ENCODE data around the gene PPP3R1.
A peak's percentile ranks its signal among the peaks of the same experiment; 100 is the strongest.

The PPP3R1 gene

GRCh38 chr2:68256093-68256450, 3.7 kb upstream of the PPP3R1 start:
- TF ChIP-seq, protein P1, sequence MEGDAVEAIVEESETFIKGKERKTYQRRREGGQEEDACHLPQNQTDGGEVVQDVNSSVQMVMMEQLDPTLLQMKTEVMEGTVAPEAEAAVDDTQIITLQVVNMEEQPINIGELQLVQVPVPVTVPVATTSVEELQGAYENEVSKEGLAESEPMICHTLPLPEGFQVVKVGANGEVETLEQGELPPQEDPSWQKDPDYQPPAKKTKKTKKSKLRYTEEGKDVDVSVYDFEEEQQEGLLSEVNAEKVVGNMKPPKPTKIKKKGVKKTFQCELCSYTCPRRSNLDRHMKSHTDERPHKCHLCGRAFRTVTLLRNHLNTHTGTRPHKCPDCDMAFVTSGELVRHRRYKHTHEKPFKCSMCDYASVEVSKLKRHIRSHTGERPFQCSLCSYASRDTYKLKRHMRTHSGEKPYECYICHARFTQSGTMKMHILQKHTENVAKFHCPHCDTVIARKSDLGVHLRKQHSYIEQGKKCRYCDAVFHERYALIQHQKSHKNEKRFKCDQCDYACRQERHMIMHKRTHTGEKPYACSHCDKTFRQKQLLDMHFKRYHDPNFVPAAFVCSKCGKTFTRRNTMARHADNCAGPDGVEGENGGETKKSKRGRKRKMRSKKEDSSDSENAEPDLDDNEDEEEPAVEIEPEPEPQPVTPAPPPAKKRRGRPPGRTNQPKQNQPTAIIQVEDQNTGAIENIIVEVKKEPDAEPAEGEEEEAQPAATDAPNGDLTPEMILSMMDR (IDR thresholded peaks at IDR 0.05; ENCODE audit: unreplicated experiment in 3 of 3): no peak
- Mint-ChIP-seq H3K36me3 (ENCODE audit: low read depth) (no peaks in the 10 kb centered on the region), H3K27me3 (ENCODE audit: low read depth) (no peaks in the 10 kb centered on the region), H3K27ac (no peak overlapping the region), H3K4me3 (peak overlapping the region in 1 of 3 experiments; percentile 53), H3K9me3 (no peaks in the 10 kb centered on the region), H3K4me1 (peaks cover 10% of the 10 kb centered on the region)

DNA sequence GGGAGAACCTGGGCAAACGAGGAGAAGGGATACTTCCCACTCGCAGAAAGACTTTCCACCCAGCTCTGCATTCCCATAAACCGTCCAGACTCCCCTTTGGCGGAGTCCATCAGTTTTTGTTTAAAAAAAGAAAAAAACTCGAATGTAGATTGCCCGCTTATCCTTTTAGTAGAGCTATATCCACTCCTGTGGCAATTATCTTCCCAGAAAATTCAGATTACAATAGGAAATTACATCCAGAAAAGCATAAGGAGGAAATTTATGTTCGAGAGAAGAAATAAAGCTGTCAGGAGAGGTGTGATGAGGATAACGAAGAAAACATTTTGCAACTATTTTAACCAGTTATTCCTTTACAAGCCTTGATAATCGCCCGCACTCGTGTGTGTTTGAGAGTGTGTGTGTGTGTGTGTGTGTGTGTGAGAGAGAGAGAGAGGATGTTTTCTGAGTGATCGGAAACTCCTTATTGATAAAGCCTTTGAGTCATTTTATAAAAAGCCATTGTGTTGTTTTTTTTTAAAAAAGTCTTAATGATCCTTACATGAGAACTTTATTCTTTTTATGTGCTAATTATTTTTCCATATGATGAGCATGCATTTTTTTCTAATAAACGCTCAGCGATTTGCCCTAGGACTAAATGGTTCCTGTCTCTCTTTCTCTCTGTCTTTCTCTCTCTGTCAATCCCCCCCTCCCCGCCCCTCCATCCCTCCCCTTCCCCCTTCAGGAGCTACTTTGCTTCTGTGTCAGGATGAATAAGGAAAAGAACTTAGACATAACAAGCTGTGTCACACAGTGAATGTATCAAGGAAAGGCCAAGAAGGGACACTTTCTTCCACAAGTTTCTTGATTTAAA, 1.1 kb upstream of the PPP3R1 start:
- peaks cover 23% of the 10 kb centered on the region for H3K4me1 Mint-ChIP-seq
- TF ChIP-seq, protein P1 (IDR thresholded peaks at IDR 0.05; ENCODE audit: unreplicated experiment in 3 of 3): no peak
- no peaks in the 10 kb centered on the region for H3K9me3 Mint-ChIP-seq
- H3K27me3 Mint-ChIP-seq (ENCODE audit: low read depth): no peaks in the 10 kb centered on the region
- peak overlapping the region; percentile 91 to 98 (median 96) for H3K4me3 Mint-ChIP-seq
- H3K36me3 Mint-ChIP-seq (ENCODE audit: low read depth): no peaks in the 10 kb centered on the region
- peak overlapping the region; percentile 87 to 99 (median 99) for H3K27ac Mint-ChIP-seq

DNA sequence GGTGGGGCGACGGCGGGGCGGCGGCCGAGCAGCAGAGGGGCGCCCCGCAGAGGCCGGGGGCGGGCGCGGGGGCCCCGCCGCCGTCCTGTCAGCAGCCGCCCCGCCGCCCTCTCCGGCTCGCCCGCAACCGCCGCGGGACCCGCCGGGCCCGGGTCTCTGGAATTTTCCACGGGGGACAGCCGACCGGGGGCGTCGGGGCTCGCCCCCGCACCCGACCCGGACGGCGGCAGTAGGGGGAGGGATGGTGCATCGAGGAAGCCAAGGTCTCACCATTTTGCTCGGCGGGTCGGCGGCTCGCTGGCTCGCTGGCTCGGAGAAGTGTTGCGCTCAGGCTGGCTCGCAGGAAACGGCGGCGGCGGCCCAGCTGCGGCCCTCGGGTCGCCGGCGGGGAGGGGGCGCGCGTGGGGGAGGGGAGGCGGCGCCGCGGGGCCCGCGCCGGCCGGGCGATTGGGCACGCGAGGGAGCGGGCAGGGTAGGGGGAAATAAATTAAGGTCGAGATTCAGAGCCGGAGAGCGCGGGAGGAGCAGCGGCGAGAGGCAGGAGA, 405 bp downstream of the PPP3R1 start:
- no peaks in the 10 kb centered on the region for H3K27me3 Mint-ChIP-seq (ENCODE audit: low read depth)
- peaks cover 23% of the 10 kb centered on the region for H3K4me1 Mint-ChIP-seq
- peak overlapping the region; percentile 89 to 98 (median 96) for H3K4me3 Mint-ChIP-seq
- no peaks in the 10 kb centered on the region for H3K36me3 Mint-ChIP-seq (ENCODE audit: low read depth)
- TF ChIP-seq, protein P1 (IDR thresholded peaks at IDR 0.05; ENCODE audit: unreplicated experiment in 3 of 3): no peak
- peak overlapping the region; percentile 93 to 99 (median 99) for H3K27ac Mint-ChIP-seq
- no peaks in the 10 kb centered on the region for H3K9me3 Mint-ChIP-seq

DNA sequence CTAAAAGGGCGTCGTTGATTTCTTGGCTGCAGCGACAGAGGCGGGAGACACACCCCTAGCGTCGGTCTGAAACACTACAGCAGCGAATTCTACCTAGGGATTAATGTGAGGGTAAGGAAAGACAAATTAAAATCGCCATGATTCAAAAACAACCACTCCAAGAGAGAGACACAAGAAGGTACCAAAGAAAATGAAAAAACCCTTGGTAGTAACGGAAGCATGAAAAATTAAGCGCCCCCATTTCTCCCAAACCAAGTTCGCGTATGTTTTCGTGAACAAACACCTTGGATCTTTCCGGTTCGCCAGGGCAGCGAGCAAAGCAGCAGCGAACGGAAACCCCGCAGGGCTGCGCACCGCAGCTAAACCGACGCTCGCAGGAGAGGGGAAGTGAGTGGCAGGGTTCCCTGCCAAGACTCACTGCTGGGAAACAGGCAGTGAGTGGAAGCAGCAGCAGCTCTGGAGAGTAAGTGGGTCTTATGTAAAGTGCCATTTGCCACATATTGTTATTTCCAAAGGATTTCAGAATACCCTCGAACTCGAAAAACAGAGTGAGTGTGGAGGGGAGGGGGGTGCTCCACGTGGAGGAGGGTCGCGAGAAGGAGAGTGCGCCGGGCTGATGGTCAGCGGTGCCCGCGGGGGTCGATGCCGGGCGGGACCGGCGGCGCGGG, 1.0 kb downstream of the PPP3R1 start:
- Mint-ChIP-seq H3K9me3 (no peaks in the 10 kb centered on the region), H3K36me3 (ENCODE audit: low read depth) (no peaks in the 10 kb centered on the region), H3K4me3 (peak overlapping the region; percentile 86 to 94 (median 93)), H3K27ac (peak overlapping the region; percentile 93 to 98 (median 97)), H3K27me3 (ENCODE audit: low read depth) (no peaks in the 10 kb centered on the region), H3K4me1 (peaks cover 23% of the 10 kb centered on the region)
- TF ChIP-seq, protein P1 (IDR thresholded peaks at IDR 0.05; ENCODE audit: unreplicated experiment in 3 of 3): peak; percentile 69 to 76 (median 72)

GRCh38 chr2:68250652-68251186, 1.6 kb downstream of the PPP3R1 start:
- peak overlapping the region; percentile 93 to 98 (median 97) for H3K27ac Mint-ChIP-seq
- H3K36me3 Mint-ChIP-seq (ENCODE audit: low read depth): no peaks in the 10 kb centered on the region
- peaks cover 23% of the 10 kb centered on the region for H3K4me1 Mint-ChIP-seq
- H3K9me3 Mint-ChIP-seq: no peaks in the 10 kb centered on the region
- peak overlapping the region; percentile 86 to 94 (median 93) for H3K4me3 Mint-ChIP-seq
- TF ChIP-seq, protein P1 (IDR thresholded peaks at IDR 0.05; ENCODE audit: unreplicated experiment in 3 of 3): no peak
- no peaks in the 10 kb centered on the region for H3K27me3 Mint-ChIP-seq (ENCODE audit: low read depth)
